ENCODE measurements around the gene STX4. TPM values are rescaled to one million over a fixed set of nuclear protein-coding genes. Genes with fewer than 3 reads are reported as not detected.

STX4 gene, protein sequence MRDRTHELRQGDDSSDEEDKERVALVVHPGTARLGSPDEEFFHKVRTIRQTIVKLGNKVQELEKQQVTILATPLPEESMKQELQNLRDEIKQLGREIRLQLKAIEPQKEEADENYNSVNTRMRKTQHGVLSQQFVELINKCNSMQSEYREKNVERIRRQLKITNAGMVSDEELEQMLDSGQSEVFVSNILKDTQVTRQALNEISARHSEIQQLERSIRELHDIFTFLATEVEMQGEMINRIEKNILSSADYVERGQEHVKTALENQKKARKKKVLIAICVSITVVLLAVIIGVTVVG
- total RNA-seq: 12.0 and 24.3 TPM in 2 replicates

DNA sequence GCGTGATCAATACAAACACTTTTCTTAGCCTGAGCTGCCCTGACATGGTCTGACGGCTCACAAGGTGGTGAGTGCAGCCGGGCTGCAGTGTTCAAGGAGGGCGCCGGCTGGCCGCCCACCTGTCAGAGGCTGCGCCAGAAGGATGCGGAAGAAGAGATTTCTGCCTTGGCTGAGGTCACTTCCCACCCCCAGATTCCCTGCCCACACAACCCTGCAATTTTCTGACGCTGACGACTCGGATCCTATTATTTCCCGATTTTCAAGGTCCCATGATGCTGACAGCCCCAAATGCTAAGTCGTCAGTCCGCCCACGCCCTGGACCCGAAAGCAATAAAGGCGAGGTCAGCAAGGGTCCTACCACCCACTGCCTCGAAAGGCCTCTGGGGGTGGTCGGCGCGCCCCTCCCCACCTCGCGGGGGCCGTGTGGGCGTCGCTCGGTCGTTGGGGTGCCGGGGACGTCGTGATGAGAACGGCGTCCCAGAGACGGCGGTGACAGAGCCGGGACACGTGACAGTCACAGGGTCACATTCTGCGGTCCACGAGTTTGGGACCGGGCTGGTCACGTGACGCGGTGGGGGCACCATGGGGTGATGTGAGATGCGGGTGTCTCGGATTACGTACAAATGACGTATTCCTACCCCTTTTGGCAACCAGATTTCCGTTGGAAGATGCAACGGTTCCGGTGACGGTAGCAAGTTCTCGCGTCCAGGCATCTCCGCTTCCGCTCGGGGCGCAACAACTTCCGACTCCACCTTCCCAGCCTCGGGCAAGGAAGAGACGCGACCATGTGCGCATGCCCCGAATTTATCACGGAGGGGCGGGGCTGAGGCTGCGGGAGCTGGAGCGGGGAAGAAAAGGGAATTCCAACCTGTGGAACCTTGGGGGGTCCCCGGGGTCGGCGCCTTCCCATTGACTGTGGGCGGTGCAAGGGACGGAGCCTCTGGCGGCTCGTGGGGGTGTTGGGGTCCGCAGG is at the start of gene STX4:
Gene STX4 (plus strand): TSS at position 823 of the 973 bp plus-strand sequence. CDS start 248 bp downstream, outside the sequence.

DNA sequence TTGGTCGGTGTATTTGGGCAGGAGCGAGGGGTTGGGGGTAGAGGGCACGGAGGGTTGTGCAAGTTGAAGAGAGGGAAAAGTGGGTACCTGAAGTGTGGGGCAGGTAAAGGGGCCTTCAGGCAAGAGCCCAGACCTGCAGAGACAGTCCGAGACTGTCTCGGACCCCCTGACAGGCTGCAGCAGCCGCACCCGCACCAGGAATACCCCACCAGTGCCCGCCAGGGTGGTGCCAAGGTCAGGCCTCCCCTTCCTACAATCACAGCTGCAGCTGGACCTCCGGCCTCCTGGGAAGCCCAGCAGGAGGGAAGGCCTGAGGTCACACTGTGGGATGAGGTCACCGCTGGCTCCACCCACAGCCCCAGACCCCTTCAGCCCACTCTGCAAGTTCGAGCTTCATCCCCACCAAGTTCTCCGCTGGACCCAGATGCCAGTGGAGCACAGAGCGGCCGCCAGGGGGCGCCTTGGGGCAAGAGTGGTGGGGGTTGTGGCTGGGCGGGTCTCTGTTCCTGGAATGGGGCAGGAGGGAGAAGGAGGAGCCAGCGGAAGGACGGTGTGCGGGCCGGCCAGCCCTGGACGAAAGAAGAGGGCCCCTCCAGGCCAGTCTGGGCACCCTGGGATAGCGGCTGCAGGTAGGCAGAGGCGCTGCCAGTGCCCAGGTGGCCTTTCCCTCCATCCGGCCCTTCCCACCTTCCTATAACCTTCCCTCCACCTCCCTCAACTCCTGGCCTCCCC is 48.5 kb upstream of the STX4 start, which contains the start of gene HSD3B7:
Gene HSD3B7 (plus strand): TSS at position 539 of the 732 bp plus-strand sequence. CDS start 452 bp downstream, outside the sequence.

DNA sequence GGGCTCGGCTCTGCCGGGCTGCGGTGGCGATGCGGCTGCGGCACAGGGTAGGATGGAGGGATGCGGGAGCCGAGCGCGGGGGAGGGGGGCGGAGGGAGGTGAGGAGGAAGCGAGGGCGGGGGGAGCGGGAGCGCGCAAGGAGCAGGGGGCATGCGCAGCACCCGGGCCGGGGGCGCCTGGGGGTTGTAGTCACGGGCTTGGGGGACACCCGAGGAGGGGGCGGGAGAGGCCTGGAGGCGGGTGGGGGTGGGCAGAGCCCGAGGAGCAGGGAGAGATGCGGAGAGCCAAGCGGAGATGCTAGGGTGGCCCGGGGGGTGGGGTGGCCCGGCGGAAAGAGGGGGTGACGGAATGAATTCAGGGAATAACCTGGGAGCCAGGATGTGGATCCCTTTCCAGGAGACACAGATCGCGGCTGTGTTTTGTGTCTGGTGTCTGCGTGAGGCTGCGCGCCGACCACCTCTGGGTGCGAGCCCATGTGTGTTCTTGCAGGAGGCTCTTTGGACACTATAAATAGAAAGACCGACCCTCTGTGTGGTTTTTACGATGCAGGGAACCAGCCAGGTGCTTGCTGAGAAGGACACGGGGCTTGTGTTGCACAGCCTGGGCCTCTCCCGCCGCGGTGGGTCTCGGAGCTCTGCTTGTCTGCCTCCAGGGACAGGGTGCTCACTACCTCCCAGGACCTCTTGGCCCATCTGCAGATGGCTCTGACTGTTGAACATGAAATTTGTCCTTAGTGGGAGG is 22.6 kb upstream of the STX4 start, which contains the start of gene STX1B:
Gene STX1B (minus strand): TSS at position 54 of the 741 bp plus-strand sequence. CDS start 242 bp downstream, outside the sequence.

DNA sequence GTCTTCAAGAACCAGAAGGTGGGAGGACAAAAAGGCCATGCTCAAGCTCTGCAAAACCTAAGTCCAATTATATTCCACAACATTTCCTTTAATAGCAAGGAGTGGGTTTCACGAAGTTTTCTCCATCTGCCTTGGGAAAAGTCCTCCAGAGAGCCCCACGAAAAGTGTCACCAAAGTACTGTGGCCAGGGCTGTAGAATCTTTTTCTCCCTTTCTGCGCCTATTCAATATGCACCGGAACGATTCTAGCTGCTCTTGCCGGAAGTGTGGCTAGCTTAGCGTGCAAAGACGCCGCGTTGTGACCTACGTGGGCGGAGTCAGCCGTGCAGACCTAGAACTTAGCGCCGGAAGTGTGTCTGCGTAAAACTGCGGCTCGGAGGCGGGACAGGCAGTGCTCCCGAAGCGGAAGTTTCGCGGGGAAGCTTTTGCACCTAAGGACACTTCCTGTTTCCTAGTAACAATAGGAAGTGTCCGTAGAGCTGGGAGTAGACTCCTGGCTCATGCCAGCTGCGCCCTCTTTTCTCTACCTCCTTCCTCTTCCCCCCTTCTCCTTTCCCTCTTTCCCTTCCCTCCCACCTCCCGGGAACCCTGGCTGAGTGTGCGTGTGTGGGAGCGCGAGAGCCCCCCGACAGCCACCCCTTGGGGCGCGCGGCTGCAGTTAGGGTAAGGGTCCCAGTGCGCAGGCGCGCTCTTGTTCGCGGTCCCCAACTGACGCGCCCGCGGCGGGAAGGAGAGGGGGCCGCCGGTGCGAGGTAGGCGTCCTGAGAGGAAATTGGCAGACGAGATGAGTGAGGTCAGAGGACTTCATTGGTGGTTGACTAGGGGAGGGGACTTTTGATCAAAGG is 40.8 kb downstream of the STX4 start, which contains the start of the genes ZNF646 and ZNF668:
Gene ZNF646 (plus strand): TSS at position 453 of the 844 bp plus-strand sequence. CDS start 1,903 bp downstream, outside the sequence.
Gene ZNF668 (minus strand): TSS at position 271 of the 844 bp plus-strand sequence. CDS start 9,781 bp downstream, outside the sequence.

DNA sequence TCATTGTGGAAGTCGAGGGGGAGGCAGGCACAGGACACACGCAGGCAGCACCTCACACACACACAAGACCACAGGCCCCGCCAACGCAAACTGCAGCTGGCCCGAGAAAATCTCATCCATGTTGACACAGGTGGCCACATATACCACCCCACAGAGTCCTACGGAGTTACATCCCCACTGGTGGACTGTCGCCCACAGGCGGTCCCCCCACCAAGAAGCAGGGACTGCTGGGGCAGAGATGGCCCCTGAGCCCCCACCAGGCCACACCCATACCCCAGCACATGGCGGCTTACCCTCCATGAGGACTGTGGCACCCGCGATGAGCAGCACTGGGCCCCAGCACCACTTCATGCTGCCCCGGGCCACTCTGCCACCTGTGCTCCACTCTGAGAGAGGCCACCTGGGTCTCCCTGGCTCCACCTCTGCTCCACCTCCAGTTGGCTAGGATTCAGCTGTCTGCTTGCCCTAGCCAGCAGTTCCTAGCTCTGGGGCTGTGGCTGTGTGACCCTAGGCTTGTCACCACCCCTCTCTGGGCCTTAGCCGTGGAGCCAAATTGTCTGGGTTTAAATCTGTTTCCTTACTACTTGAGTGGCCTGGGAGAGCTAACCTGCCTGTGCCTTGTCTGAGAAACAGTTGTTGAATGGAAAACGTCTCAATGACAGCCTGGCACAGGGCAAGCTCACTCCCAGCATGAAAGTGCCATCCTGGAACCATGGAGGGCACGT is 55.3 kb downstream of the STX4 start, which contains the start of gene PRSS53:
Gene PRSS53 (minus strand): TSS at position 485 of the 725 bp plus-strand sequence. CDS start 134 bp downstream, at position 351.

Other genes with a start within 250 kb of the STX4 start
- 6.2 and 12.6 TPM in 2 replicates for gene ZNF629, start 246.4 kb upstream of the STX4 start, total RNA-seq
- gene BCL7C, start 139.5 kb upstream of the STX4 start, total RNA-seq: 25.1 and 28.7 TPM in 2 replicates
- gene CTF1, start 136.9 kb upstream of the STX4 start, total RNA-seq: 0.68 and 1.2 TPM in 2 replicates
- 17.4 and 21.7 TPM in 2 replicates for gene FBXL19, start 110.0 kb upstream of the STX4 start, total RNA-seq
- gene ORAI3, start 84.5 kb upstream of the STX4 start, total RNA-seq: 14.0 and 33.7 TPM in 2 replicates
- 1.4 and 6.9 TPM in 2 replicates for gene SETD1A, start 75.8 kb upstream of the STX4 start, total RNA-seq
- 4.1 and 4.7 TPM in 2 replicates for gene HSD3B7, start 48.4 kb upstream of the STX4 start, total RNA-seq
- gene STX1B, start 22.9 kb upstream of the STX4 start, total RNA-seq: under 0.01 and 0.07 TPM in 2 replicates
- 7.2 and 7.5 TPM in 2 replicates for gene ZNF668, start 40.7 kb downstream of the STX4 start, total RNA-seq
- 11.3 and 19.6 TPM in 2 replicates for gene ZNF646, start 40.9 kb downstream of the STX4 start, total RNA-seq
- 0.34 and 1.6 TPM in 2 replicates for gene PRSS53, start 55.4 kb downstream of the STX4 start, total RNA-seq
- gene VKORC1, start 61.2 kb downstream of the STX4 start, total RNA-seq: 27.0 and 29.0 TPM in 2 replicates
- gene BCKDK, start 74.8 kb downstream of the STX4 start, total RNA-seq: 7.2 and 18.7 TPM in 2 replicates
- 36.2 and 45.3 TPM in 2 replicates for gene KAT8, start 84.1 kb downstream of the STX4 start, total RNA-seq
- gene PRSS8, start 102.2 kb downstream of the STX4 start, total RNA-seq: 31.1 and 54.2 TPM in 2 replicates
- 0.34 and 0.85 TPM in 2 replicates for gene PRSS36, start 116.5 kb downstream of the STX4 start, total RNA-seq
- gene FUS, start 146.6 kb downstream of the STX4 start, total RNA-seq: 17.8 and 42.6 TPM in 2 replicates
- gene PYCARD, start 169.2 kb downstream of the STX4 start, total RNA-seq: 56.4 and 92.7 TPM in 2 replicates
- under 0.01 TPM in 1 of 2 replicates, not detected in the other for gene TRIM72, start 180.6 kb downstream of the STX4 start, total RNA-seq
- not detected in 2 replicates for gene PYDC1, start 183.6 kb downstream of the STX4 start, total RNA-seq
- 0.57 TPM in 1 of 2 replicates, not detected in the other for gene ITGAM, start 226.4 kb downstream of the STX4 start, total RNA-seq